Activated CD4-positive, alpha-beta T cell treated with anti-CD3 and anti-CD28 coated beads for 24 hours (primary cell): ENCODE measurements around the gene PSMA7.

ENCODE experiments used
- DNase-seq, 2 donors: peaks; one replicate each; pipeline ENCODE4 v3.0.0-alpha.2; 2020; ENCODE audit warnings: low read depth in 2 of 2

The PSMA7 gene

GRCh38 chr20:62171245-62171644 is 28.1 kb upstream of the PSMA7 start:
- no peak for DNase-seq

- no peak for DNase-seq
Measured at GRCh38 chr20:62170536-62170935, 27.3 kb upstream of the PSMA7 start.

GRCh38 chr20:62168890-62169435 is 25.8 kb upstream of the PSMA7 start:
- no peak for DNase-seq

- DNase-seq: no peak
Measured at GRCh38 chr20:62168061-62168460, 24.9 kb upstream of the PSMA7 start.

GRCh38 chr20:62167474-62167873 is 24.3 kb upstream of the PSMA7 start:
- no peak for DNase-seq

GRCh38 chr20:62165762-62166399 is 22.7 kb upstream of the PSMA7 start:
- no peak for DNase-seq

GRCh38 chr20:62164879-62165761 is 21.9 kb upstream of the PSMA7 start:
- no peak for DNase-seq

- DNase-seq: no peak
Measured at GRCh38 chr20:62163986-62164762, 21.0 kb upstream of the PSMA7 start.

- DNase-seq: no peak
Measured at GRCh38 chr20:62163485-62163865, 20.3 kb upstream of the PSMA7 start.

- no peak for DNase-seq
Measured at GRCh38 chr20:62162765-62163484, 19.7 kb upstream of the PSMA7 start.

GRCh38 chr20:62161347-62161746 is 18.2 kb upstream of the PSMA7 start:
- no peak for DNase-seq

GRCh38 chr20:62160876-62161275 is 17.7 kb upstream of the PSMA7 start:
- DNase-seq: no peak

GRCh38 chr20:62160253-62160652 is 17.1 kb upstream of the PSMA7 start:
- no peak for DNase-seq

- DNase-seq: peak; percentile 44 to 57
Measured at GRCh38 chr20:62159839-62160238, 16.6 kb upstream of the PSMA7 start.

- no peak for DNase-seq
Measured at GRCh38 chr20:62159052-62159451, 15.9 kb upstream of the PSMA7 start.

- DNase-seq: no peak
Measured at GRCh38 chr20:62158541-62158940, 15.3 kb upstream of the PSMA7 start.

GRCh38 chr20:62158088-62158400 is 14.8 kb upstream of the PSMA7 start:
- DNase-seq: no peak

GRCh38 chr20:62157387-62158087 is 14.3 kb upstream of the PSMA7 start:
- DNase-seq: no peak

GRCh38 chr20:62156592-62157386 is 13.6 kb upstream of the PSMA7 start:
- peak; percentile 48 to 55 for DNase-seq

- no peak for DNase-seq
Measured at GRCh38 chr20:62156254-62156556, 13.0 kb upstream of the PSMA7 start.
